GM19372 (cell line): ENCODE measurements around the gene CPNE5.
"Not testable (repeated sequence)": the region's sequence is repeated elsewhere in the genome, so short reads cannot be mapped to it uniquely, and the experiment has no call there.

ENCODE experiments used
- ATAC-seq: cut with Tn5 transposase; IDR thresholded peaks from one replicate; pipeline ENCODE4 v1.9.1; 2021; ENCODE audit warnings: mild to moderate bottlenecking, low read depth, moderate library complexity; ENCODE audit not compliant: unreplicated experiment

The CPNE5 gene

DNA sequence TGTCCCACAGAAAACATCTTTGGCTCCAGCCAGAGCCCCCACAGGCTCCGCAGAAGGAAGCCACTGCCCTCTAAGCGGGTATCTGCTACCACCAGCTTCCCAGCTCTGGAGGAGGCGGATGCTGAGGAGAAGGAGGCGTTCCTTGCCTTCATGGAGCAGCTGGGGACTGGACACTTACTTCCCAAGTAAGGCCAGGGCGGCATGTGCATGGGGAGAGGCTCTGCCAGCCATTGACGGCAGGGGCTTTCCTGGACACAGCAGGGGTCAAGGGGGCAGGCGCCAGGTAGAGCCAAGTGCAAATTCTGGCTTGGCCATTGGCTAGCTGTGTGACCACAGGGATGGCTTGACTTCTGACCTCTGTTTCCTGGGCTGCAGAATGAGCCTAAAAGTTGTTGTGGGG, 123.8 kb downstream of the CPNE5 start:
- no peak for ATAC-seq

DNA sequence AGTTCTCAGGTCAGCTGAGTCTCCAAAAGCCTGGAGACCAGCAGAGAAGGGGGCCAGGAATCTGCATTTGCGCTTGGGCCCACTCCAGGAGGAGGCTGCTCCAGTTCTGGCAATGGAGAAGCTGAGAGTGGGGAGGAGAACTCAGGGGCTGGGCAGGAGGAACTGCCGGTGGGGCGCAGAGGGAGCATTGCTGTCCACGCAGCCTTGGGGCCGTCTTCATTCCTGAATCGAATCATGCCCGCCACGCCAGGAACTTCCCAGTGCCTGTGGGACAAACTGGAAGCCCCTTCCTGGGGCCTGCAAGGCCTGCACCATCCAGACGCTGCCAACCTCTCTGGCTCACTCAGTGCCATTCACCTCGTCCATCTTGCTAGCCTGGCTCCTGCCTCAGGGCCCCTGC, 124.7 kb downstream of the CPNE5 start:
- ATAC-seq = no peak

DNA sequence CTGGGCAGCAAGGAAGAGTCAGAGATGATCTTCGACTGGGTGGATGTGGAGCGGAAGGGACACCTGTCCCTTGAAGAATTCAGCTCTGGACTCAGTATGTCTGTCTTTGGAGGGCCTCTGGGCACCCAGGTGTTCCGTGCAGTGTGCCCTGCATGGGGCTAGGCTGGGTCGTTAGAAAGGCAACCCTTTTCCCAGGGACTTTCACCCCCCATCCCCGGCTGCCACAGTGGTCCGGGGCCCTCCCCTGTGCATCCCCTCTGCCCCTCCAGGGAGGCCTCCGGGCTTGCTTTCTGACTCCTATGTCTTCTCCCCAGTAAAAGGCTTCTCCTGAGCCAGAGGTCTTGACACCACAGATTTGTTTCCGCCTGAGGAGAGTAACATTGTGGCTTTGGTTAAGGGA, 125.4 kb downstream of the CPNE5 start:
- ATAC-seq = no peak

GRCh38 chr6:36712816-36713215, 126.4 kb downstream of the CPNE5 start:
- no peak for ATAC-seq

- no peak for ATAC-seq
Measured at GRCh38 chr6:36706339-36706738, 132.9 kb downstream of the CPNE5 start.

DNA sequence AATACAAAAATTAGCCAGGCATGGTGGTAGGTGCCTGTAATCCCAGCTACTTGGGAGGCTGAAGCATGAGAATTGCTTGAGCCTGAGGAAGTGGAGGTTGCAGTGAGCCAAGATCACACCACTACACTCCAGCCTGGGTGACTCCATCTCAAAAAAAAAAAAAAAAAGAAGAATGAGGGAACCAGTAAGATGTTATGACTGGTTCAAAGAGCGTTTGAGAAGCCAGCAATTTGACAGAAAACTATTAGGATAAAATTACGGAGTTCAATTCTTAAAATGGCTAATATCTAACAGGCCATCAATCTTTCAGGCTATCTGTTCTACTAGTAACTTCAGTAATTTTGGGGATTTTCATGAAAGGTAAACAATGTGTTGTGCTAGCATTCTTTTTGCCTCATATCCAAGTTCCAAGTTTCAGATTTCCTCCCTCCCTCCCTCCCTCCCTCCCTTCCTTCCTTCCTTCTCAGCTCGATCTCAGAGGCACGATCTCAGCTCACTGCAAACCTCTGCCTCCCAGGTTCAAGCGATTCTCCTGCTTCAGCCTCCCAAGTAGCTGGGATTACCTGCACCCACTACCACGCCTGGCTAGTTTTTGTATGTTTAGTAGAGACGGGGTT, 134.2 kb downstream of the CPNE5 start:
- not testable (repeated sequence) for ATAC-seq

DNA sequence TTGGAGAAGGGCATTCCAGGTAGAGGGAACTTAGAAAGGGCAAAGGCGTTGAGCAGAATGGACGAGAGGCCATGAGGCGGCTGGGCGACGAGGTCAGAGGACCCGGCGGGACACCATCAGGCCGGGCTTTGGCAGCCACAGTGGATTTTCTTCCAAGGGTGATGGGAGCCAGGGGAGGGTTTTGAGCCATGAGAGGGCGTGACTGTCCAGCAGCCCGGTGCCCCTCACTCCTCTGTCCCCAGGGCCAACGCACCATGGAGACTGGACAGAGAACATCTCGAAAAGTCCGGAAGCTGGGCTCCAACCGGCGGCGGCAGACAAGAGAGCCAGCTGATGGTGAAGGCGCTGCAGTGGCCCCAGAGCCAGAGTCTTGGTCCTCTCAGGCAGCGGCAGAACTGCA, 135.3 kb downstream of the CPNE5 start:
- ATAC-seq = no peak

DNA sequence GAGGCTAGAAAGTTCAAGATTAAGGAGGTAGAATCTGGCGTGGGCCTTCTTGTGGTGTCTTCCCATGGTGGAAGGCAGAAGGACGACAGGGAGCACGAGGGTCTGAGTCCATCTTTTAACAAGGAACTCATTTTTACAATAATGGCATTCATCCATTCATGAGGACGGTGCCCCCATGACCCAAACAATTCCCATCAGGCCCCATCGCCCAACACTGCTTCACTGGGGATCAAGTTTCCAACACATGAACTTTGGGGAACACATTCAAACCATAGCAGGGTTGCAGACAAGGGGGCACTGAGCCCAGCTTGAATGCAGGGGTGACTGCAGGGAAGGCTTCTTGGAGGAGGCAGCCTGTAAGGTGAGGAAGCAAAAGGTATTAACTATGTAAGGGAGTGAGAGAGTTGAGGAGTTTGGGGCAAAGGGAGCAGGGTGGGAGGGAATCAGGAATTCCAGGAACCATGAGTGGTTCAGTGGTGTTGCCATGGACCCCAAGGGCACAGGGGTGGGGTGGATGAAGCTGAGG, 136.1 kb downstream of the CPNE5 start:
- ATAC-seq = no peak

- ATAC-seq = no peak
Measured at GRCh38 chr6:36702656-36703055, 136.6 kb downstream of the CPNE5 start.

DNA sequence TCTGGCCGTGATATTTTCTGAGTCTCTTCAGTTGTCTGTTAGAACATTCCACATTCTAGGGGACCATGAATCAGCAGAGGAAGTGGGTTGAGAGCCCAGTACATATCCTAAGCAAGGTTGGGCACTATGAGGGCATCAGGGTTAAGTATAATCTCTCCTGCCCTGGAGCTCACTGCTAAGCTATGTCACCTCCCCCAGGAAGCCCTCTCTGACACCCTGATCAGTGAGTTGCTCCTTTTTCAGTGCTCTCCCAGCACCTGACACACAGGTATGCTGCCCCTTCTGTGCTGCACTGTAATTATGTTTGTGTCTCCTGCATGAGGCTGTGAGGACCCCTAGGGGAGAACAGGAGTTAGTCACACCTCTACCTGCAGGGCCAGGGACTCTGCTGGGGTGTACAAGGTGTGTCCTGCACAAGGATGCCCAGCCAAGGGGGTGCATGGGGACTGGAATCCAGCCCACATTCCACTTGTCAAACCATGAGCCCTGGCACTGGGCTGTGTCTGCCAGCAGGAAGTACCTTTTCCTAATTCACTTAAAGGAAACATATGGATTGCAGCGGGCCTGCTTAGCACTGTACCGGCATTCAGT, 137.7 kb downstream of the CPNE5 start:
- ATAC-seq = no peak

GRCh38 chr6:36700831-36701230, 138.4 kb downstream of the CPNE5 start:
- ATAC-seq = no peak

DNA sequence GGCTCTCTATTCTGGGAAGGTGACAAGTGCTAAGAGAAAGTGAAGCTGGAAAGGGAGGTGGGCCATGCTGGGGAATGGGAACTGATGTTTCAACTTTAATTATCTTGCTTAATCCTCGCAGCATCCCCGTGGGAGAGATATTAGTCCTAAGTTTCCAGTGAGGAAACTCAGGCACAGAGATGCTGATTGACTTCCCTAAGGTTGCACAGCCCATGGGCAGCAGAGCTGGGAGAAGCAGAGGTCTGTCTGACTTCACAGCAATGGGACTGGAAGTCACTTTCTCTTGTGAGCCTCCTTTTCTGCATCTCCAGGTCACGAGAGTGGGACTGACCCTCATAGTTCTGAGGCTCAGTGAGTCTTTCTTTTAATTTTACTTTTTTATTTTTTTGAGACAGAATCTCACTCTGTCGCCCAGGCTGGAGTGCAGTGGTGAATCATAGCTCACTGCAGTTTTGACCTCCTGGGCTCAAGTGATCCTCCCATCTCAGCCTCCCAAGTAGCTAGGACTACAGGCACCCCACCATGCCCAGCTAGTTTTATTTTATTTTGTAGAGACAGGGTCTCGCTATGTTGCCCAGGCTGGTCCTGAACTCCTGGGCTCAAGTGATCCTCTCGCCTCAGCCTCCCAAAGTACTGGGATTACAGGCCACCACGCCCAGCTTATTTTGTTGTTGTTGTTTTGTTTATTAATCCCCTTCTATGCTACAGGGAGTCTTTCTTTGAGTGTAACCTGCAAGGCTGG, 139.0 kb downstream of the CPNE5 start:
- ATAC-seq = no peak

GRCh38 chr6:36699348-36699747, 139.9 kb downstream of the CPNE5 start:
- ATAC-seq = no peak

- ATAC-seq = no peak
Measured at GRCh38 chr6:36698871-36699271, 140.4 kb downstream of the CPNE5 start.

- no peak for ATAC-seq
Measured at GRCh38 chr6:36698196-36698595, 141.0 kb downstream of the CPNE5 start.

GRCh38 chr6:36697481-36697903, 141.8 kb downstream of the CPNE5 start, which contains the start of gene RAB44:
TSS of gene RAB44 (plus strand) at chr6:36697826. CDS start at chr6:36704236, 6,410 bp downstream.
- ATAC-seq = no peak

- ATAC-seq = no peak
Measured at GRCh38 chr6:36695414-36695813, 143.8 kb downstream of the CPNE5 start.

- no peak for ATAC-seq
Measured at GRCh38 chr6:36694616-36695015, 144.6 kb downstream of the CPNE5 start.

GRCh38 chr6:36692861-36693702, 146.2 kb downstream of the CPNE5 start:
- ATAC-seq = no peak

DNA sequence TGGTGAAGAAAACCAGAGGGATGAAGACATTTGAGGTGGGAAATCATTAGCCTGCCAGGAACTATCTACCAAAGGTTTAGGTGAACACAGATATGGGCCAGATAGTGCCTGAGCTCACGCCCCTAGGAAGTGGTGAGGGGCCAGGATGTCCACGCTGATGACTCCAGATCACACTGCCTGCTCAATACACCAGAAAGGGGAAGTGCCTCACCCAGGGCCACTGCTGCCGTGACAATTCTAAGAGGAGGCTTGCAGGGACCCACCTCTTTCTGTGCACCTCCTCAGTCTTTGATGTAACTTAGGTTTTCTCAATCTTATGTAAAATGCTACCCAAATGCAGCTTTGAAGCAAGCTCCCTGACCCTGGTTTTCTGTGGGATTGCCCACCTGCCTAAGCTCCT, 147.0 kb downstream of the CPNE5 start:
- ATAC-seq = peak; percentile 77

DNA sequence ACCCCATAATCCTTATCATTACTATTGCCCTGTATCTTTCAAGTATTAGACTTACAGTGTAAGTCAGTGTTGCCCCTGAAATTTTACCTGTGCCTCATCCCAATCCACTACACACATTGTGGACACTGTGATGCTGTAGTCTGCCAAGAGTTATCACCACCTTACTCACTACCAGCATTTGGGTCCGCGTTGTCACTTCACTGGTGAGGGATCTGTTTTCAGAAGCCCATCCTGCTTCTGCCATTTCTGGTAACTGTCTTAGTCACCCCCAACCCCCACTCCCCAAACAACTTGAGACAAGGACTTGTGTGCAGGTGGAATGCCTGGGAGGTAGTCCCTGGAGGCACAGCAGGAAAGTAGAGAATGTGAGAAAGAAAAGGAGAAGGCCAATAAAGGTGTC, 147.6 kb downstream of the CPNE5 start:
- ATAC-seq = no peak
